Stimulated activated naive B cell treated with anti-CD40 and anti-IgM and Interleukin-4, amounts not matched to agents 10 μg/mL and 1 μg/mL and 100 μg/mL, for 72 hours (primary cell): Measurements from ENCODE around the gene CD300LG.
A peak's percentile ranks its signal among the peaks of the same experiment; 100 is the strongest.
"Not testable (repeated sequence)": the region's sequence is repeated elsewhere in the genome, so short reads cannot be mapped to it uniquely, and the experiment has no call there.

Source experiments
- ATAC-seq, 2 donors: fragments of 150-1000 bp; cut with Tn5 transposase; replicated peaks; 2 replicates each; pipeline ENCODE4 v1.10.0; 2021; ENCODE audit warnings: moderate library complexity in 1 of 2
- DNase-seq: peaks from one replicate; pipeline ENCODE4 v3.0.0; 2021
- H3K27ac Mint-ChIP-seq: one replicate; pipeline ENCODE4 v1.8.0; 2022; ENCODE audit warnings: mild to moderate bottlenecking, mixed read lengths
- H3K27me3 Mint-ChIP-seq, 2 donors: one replicate each; pipeline ENCODE4 v1.8.0; 2022; ENCODE audit warnings: mixed read lengths in 2 of 2
- H3K36me3 Mint-ChIP-seq, 2 donors: one replicate each; pipeline ENCODE4 v1.8.0; 2022; ENCODE audit warnings: mixed read lengths in 2 of 2, mild to moderate bottlenecking in 1 of 2
- H3K4me1 Mint-ChIP-seq, 2 donors: one replicate each; pipeline ENCODE4 v1.8.0; 2022; ENCODE audit warnings: mixed read lengths in 2 of 2, mild to moderate bottlenecking in 1 of 2
- H3K4me3 Mint-ChIP-seq, 2 donors: one replicate each; pipeline ENCODE4 v1.8.0; 2022; ENCODE audit warnings: mild to moderate bottlenecking in 2 of 2, mixed read lengths in 2 of 2, moderate library complexity in 1 of 2
- H3K9me3 Mint-ChIP-seq, 2 donors: one replicate each; pipeline ENCODE4 v1.8.0; 2022; ENCODE audit warnings: mixed read lengths in 2 of 2, mild to moderate bottlenecking in 1 of 2

The CD300LG gene

GRCh38 chr17:43832168-43832975 is 14.6 kb upstream of the CD300LG start:
- H3K4me1 Mint-ChIP-seq = peaks cover 13 to 24% of the 10 kb centered on the region in 2 donors
- peaks cover 0 to 4% of the 10 kb centered on the region in 2 donors for H3K36me3 Mint-ChIP-seq
- peak overlapping the region; percentile 74 to 75 for H3K4me3 Mint-ChIP-seq
- ATAC-seq (peak; percentile 29 to 39), DNase-seq (no peak)
- H3K9me3 Mint-ChIP-seq = no peaks in the 10 kb centered on the region
- H3K27me3 Mint-ChIP-seq = peaks cover 62 to 80% of the 10 kb centered on the region in 2 donors
- H3K27ac Mint-ChIP-seq = no peak overlapping the region

- Mint-ChIP-seq H3K36me3 (peaks cover 0 to 4% of the 10 kb centered on the region in 2 donors), H3K27me3 (peaks cover 55 to 80% of the 10 kb centered on the region in 2 donors), H3K4me3 (peak within 1 kb of the TSS; percentile 77 to 78), H3K27ac (peak within 1 kb of the TSS; percentile 65), H3K4me1 (peaks cover 13 to 24% of the 10 kb centered on the region in 2 donors), H3K9me3 (no peaks in the 10 kb centered on the region)
- DNase-seq (no peak), ATAC-seq (peak; percentile 53 to 54)
Measured at GRCh38 chr17:43832976-43833829, 13.8 kb upstream of the CD300LG start, which contains the start of gene MPP3. Gene MPP3, minus strand, starts transcription at chr17:43833146. Its CDS starts 1,240 bp downstream, at chr17:43831906.

- H3K4me3 Mint-ChIP-seq = no peak overlapping the region
Measured at GRCh38 chr17:43834106-43834505, 12.9 kb upstream of the CD300LG start.

GRCh38 chr17:43839670-43840108 is 7.3 kb upstream of the CD300LG start:
- no peak overlapping the region for H3K4me3 Mint-ChIP-seq
- peaks cover 25 to 42% of the 10 kb centered on the region in 2 donors for H3K27me3 Mint-ChIP-seq
- H3K27ac Mint-ChIP-seq = no peak overlapping the region
- peaks cover 2 to 4% of the 10 kb centered on the region in 2 donors for H3K9me3 Mint-ChIP-seq
- peaks cover 0 to 2% of the 10 kb centered on the region in 2 donors for H3K4me1 Mint-ChIP-seq
- DNase-seq (no peak), ATAC-seq (no peak)
- H3K36me3 Mint-ChIP-seq = no peaks in the 10 kb centered on the region

More at GRCh38 chr17:43834106-43834505, 12.9 kb upstream of the CD300LG start:
- H3K27ac Mint-ChIP-seq = no peak overlapping the region
- peaks cover 0 to 4% of the 10 kb centered on the region in 2 donors for H3K36me3 Mint-ChIP-seq
- ATAC-seq (no peak), DNase-seq (no peak)
- peaks cover 55 to 73% of the 10 kb centered on the region in 2 donors for H3K27me3 Mint-ChIP-seq
- no peaks in the 10 kb centered on the region for H3K9me3 Mint-ChIP-seq
- peaks cover 13 to 24% of the 10 kb centered on the region in 2 donors for H3K4me1 Mint-ChIP-seq

- no peaks in the 10 kb centered on the region for H3K36me3 Mint-ChIP-seq
- peaks cover 0 to 2% of the 10 kb centered on the region in 2 donors for H3K4me1 Mint-ChIP-seq
- H3K27me3 Mint-ChIP-seq = peaks cover 27 to 32% of the 10 kb centered on the region in 2 donors
- ATAC-seq (no peak), DNase-seq (no peak)
- H3K9me3 Mint-ChIP-seq = peaks cover 2 to 4% of the 10 kb centered on the region in 2 donors
- H3K27ac Mint-ChIP-seq = no peak overlapping the region
- H3K4me3 Mint-ChIP-seq = no peak overlapping the region
Measured at GRCh38 chr17:43840814-43841213, 6.2 kb upstream of the CD300LG start.

- Mint-ChIP-seq H3K36me3 (no peaks in the 10 kb centered on the region), H3K4me3 (no peak overlapping the region), H3K4me1 (peaks cover 0 to 2% of the 10 kb centered on the region in 2 donors), H3K27me3 (peaks cover 27 to 29% of the 10 kb centered on the region in 2 donors), H3K27ac (no peak overlapping the region), H3K9me3 (peaks cover 2 to 4% of the 10 kb centered on the region in 2 donors)
- ATAC-seq (no peak), DNase-seq (no peak)
Measured at GRCh38 chr17:43841282-43841681, 5.7 kb upstream of the CD300LG start.

- DNase-seq, H3K9me3 Mint-ChIP-seq, H3K27ac Mint-ChIP-seq, ATAC-seq, H3K4me1 Mint-ChIP-seq, H3K36me3 Mint-ChIP-seq, H3K4me3 Mint-ChIP-seq: not testable (repeated sequence)
- peaks cover 24 to 32% of the 10 kb centered on the region in 2 donors for H3K27me3 Mint-ChIP-seq
Measured at GRCh38 chr17:43842091-43842974, 4.6 kb upstream of the CD300LG start.

GRCh38 chr17:43842975-43843325 is 4.0 kb upstream of the CD300LG start:
- Mint-ChIP-seq H3K4me1 (peaks cover 2 to 8% of the 10 kb centered on the region in 2 donors), H3K27me3 (peaks cover 24 to 32% of the 10 kb centered on the region in 2 donors), H3K27ac (no peak overlapping the region), H3K9me3 (peaks cover 2 to 4% of the 10 kb centered on the region in 2 donors), H3K36me3 (no peaks in the 10 kb centered on the region), H3K4me3 (no peak overlapping the region)
- DNase-seq (no peak), ATAC-seq (no peak)

- no peak for DNase-seq
- no peaks in the 10 kb centered on the region for H3K36me3 Mint-ChIP-seq
- ATAC-seq = no peak
- peaks cover 2 to 8% of the 10 kb centered on the region in 2 donors for H3K4me1 Mint-ChIP-seq
- no peak overlapping the region for H3K4me3 Mint-ChIP-seq
- no peak overlapping the region for H3K27ac Mint-ChIP-seq
- peaks cover 2 to 4% of the 10 kb centered on the region in 2 donors for H3K9me3 Mint-ChIP-seq
- peaks cover 34 to 41% of the 10 kb centered on the region in 2 donors for H3K27me3 Mint-ChIP-seq
Measured at GRCh38 chr17:43844241-43844640, 2.7 kb upstream of the CD300LG start.

- H3K27ac Mint-ChIP-seq = no peak overlapping the region
- H3K36me3 Mint-ChIP-seq = no peaks in the 10 kb centered on the region
- ATAC-seq (no peak), DNase-seq (no peak)
- H3K4me1 Mint-ChIP-seq = peaks cover 2 to 8% of the 10 kb centered on the region in 2 donors
- H3K4me3 Mint-ChIP-seq = no peak overlapping the region
- peaks cover 38 to 40% of the 10 kb centered on the region in 2 donors for H3K27me3 Mint-ChIP-seq
- H3K9me3 Mint-ChIP-seq = peaks cover 2 to 4% of the 10 kb centered on the region in 2 donors
Measured at GRCh38 chr17:43845766-43846165, 1.2 kb upstream of the CD300LG start.

GRCh38 chr17:43846221-43846712 is 709 bp upstream of the CD300LG start:
- Mint-ChIP-seq H3K9me3 (peaks cover 2 to 4% of the 10 kb centered on the region in 2 donors), H3K36me3 (no peaks in the 10 kb centered on the region), H3K27ac (no peak overlapping the region), H3K4me1 (peaks cover 2 to 8% of the 10 kb centered on the region in 2 donors), H3K27me3 (peaks cover 39 to 42% of the 10 kb centered on the region in 2 donors), H3K4me3 (no peak overlapping the region)
- ATAC-seq (peak; percentile 96 to 97), DNase-seq (peak; percentile 67)

GRCh38 chr17:43848601-43849000 is 1.6 kb downstream of the CD300LG start:
- no peak overlapping the region for H3K27ac Mint-ChIP-seq
- no peaks in the 10 kb centered on the region for H3K9me3 Mint-ChIP-seq
- H3K4me3 Mint-ChIP-seq = no peak overlapping the region

GRCh38 chr17:43849116-43849515 is 2.1 kb downstream of the CD300LG start:
- Mint-ChIP-seq H3K27ac (no peak overlapping the region), H3K36me3 (no peaks in the 10 kb centered on the region), H3K4me3 (no peak overlapping the region), H3K4me1 (peaks cover 0 to 8% of the 10 kb centered on the region in 2 donors), H3K27me3 (peaks cover 44 to 61% of the 10 kb centered on the region in 2 donors), H3K9me3 (no peaks in the 10 kb centered on the region)
- no peak for ATAC-seq
- DNase-seq = no peak

More at GRCh38 chr17:43848601-43849000, 1.6 kb downstream of the CD300LG start:
- peaks cover 0 to 8% of the 10 kb centered on the region in 2 donors for H3K4me1 Mint-ChIP-seq
- H3K36me3 Mint-ChIP-seq = no peaks in the 10 kb centered on the region
- DNase-seq = no peak
- ATAC-seq = no peak
- H3K27me3 Mint-ChIP-seq = peaks cover 44 to 58% of the 10 kb centered on the region in 2 donors
